ENCODE results near the gene ARHGEF3.

ARHGEF3 gene

DNA sequence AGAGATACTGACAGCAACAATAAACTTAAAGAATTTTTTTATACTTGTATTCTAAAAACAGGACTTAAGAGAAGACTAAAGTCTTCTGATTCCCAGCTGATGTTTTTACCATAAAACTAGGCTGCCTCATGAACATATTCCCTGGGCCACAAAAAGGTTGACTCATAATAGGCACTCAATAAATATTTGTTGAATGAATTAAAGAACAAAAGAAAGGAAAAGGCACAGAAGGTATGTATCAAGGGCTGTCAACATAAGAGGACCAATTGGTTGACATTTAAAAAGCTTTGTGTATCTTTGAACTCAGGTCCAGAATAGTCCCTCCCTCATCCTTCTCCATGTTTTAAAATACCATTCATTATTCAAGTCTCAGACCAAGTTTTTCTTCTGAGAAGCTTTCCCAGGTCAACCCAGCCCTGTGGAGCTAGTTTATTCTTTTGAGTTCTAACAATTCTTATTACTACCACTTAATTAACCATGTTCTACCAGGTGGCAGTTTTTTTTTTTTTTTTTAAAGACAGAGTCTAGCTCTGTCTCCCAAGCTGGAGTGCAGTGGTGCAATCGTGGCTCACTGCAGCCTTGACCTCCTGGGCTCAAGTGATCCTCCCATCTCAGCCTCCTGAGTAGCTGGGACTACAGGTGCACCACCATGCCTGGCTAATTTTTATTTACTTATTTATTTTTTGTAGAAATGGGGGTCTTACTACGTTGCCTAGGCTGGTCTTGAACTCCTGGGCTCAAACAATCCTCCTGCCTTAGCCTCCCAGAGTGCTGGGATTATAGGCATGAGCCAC lies 17.5 kb upstream of the ARHGEF3 start:
- peak; percentile 11 for DNase-seq

DNA sequence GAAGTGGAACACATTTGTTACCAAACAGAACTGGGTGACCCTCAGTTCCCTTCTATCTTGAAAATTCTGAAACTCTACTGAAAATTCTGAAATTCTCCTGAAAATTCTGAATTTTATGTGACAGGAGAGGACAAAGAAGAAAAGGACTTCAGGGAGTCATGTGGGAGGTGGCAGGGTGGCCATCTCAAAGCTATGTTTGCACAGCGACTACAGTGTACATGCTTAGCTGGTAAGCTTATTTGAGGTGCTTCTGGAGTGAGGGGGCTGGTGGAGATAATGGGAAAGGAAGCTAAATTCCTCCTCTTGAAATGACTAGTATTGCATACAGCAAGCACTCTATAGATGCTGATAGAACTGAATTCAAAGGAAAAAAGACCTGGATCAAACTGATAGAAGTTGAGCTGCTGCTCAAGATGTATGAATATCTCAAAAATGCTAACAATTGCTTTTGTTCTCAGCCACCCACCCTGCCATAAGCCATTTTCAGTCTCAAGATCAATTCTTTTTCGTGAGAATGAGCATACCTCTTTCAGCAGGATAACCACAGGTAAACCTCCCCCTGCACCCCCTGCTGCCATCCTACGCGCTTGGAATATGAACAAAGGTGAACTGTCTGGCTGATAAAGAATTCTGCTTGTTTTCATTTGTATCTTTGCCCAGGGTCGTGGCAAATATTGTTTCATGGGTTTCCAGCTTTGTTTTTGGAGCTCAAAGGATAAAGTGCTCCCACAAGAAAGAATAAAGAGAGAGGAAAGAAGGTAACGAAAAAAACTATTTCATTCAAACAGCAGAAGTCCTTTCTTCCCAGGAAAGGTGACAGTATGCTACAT lies 16.6 kb upstream of the ARHGEF3 start:
- DNase-seq: peak; percentile 5

GRCh38 chr3:56817646-56818045 lies 15.9 kb upstream of the ARHGEF3 start:
- no peak for DNase-seq

- no peak for DNase-seq
These were observed 14.3 kb upstream of the ARHGEF3 start for GRCh38 chr3:56816061-56816460.

GRCh38 chr3:56815589-56815988 lies 13.8 kb upstream of the ARHGEF3 start:
- no peak for DNase-seq

DNA sequence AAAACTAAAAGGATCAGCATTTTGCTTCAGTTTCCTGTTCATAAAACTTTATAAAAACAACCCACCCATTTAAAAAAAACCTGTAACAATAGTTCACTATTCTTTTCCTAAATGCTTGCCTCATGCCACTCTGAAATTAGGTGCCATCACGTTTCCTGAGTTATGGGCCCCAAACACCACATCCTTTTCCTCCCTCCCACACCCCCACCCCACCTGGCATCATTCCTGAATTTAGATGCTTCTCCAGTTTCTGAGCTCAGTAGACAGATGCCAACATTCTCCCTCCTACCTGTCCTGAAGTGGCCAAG lies 11.9 kb upstream of the ARHGEF3 start:
- DNase-seq: no peak

DNA sequence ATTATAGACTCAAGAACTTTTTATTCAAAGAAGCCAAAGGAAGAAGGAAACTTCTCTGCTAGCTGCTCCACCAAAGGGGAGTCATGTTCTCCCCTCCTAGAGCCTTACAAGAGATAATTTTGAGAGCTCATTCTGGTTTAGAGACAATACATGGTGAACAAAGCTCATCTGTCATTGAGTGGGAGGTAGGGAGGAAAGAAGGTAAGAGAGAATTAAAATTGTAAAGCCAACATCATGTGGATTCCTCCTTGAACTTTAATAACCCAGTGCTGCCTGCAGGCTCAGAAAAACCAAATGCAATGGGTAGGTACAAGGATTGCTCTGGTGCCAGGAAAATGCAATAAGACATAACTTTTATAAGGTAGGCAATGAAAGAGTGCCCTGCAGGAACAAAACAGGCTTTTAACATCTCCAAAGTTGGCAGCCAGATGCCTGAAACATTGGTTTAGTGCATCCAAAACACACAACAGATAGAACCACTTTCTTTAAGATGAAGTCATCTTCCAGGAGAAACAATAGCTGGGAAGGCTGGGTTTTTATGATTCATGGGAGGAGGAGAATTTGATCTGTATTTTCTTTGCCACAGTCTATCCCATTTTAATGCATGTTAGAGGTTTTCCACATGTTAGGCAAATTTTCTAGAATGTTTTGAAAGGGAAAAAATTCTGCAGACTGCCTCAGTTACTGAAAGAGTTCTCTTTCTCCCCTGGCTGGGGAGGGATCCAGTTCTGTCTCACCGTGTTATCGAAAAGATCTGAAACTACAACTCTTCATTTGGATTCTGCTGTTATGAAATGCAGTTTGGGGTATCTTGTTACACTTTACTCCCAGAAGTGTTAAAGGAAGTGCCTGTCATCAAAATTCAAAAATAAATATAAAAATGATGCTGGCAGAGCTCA lies 11.3 kb upstream of the ARHGEF3 start:
- DNase-seq: no peak

- DNase-seq: no peak
These were observed 9.9 kb upstream of the ARHGEF3 start for GRCh38 chr3:56811546-56812202.

GRCh38 chr3:56810577-56811545 lies 9.1 kb upstream of the ARHGEF3 start:
- peak; percentile 10 for DNase-seq

- DNase-seq: no peak
These were observed 4.7 kb upstream of the ARHGEF3 start for GRCh38 chr3:56806407-56806806.

- no peak for DNase-seq
These were observed 1.0 kb upstream of the ARHGEF3 start for GRCh38 chr3:56802790-56803189.

DNA sequence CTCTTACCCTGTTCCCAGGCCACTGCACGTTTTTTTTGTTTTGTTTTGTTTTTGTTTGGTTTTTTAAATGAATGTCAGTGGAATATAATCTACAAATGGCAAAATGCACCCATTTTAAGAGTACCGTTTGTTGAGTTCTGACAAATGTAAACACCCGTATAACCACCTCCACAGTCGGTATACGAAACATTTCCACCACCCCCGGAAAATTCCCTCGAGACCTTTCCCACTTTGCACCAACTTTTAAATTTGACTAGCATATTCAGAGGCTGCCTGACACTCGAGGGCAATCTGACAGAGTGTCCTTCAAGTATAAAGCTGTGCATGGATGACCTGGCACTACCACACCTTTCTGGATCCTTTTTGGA lies 613 bp upstream of the ARHGEF3 start:
- no peak for DNase-seq

DNA sequence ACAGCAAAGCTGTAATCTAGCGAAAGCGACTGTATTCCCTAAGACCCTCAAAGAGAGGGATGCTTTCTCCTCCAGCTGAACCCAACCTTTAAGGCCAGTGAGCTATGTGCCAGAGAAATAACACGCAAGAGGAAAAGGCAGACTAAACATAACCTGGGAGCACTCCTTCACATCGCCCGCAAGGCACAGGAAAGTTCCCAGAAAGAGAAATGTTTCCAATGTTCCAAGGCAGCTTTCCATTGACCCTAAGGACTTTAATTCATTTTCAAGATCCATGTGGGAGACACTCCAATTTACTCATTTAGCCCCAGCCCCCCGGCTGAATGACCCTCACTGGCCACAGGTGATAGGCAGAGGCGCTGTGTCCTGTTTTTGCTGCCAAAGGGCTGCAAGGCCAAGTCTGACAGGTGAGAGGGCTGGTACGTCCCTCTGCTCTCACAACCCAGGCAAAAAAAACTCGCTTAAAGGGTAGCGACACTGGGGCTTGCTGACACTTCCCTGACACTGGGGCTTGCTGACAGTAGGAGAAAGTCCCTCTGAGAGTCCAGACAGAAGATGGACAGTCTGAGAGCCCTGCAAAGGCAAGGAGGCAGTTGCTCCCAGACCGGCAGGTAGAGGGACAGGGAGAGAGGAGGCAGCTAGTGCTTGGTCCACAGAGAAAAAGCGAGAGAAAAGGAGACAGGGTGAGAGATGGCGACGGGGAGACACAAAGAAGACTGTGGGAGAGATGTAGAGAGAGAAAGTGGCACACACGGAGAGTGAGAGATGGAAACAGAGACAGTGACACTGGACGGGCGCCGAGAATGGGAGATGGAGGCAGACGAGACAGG lies 702 bp downstream of the ARHGEF3 start:
- DNase-seq: peak; percentile 34

DNA sequence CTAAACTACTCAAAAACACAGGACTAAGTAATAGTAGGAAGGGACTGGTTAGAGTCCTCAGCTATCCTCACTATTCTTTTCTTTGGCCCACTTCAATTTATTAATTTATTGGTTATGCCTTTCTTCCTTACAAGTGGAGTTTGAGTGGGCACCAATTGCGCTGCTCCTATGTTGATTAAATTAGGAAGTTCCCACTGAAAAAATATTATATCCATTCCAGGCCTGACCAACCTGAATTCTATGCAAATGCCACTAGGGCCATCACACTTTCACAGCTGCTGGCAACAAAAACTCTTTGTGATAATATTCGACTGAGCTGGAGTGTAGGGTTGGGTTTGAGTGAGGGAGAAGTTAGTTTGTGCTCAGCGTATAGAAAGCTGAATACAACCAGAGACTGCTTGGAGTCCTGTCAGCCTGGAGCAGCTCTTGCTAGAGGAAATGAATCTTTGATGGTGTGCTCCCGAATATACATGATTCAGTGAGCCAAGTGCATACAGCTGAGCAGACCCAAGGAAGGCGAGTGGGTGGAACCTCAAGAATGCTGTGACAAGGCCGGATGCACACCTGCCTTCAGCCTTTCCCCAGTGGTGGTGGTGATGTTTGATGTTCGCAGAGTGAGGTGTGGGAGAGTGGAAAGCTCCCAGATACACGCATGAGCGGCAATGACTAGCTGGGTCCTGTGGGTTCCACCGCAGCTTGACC lies 1.5 kb downstream of the ARHGEF3 start:
- DNase-seq: no peak

DNA sequence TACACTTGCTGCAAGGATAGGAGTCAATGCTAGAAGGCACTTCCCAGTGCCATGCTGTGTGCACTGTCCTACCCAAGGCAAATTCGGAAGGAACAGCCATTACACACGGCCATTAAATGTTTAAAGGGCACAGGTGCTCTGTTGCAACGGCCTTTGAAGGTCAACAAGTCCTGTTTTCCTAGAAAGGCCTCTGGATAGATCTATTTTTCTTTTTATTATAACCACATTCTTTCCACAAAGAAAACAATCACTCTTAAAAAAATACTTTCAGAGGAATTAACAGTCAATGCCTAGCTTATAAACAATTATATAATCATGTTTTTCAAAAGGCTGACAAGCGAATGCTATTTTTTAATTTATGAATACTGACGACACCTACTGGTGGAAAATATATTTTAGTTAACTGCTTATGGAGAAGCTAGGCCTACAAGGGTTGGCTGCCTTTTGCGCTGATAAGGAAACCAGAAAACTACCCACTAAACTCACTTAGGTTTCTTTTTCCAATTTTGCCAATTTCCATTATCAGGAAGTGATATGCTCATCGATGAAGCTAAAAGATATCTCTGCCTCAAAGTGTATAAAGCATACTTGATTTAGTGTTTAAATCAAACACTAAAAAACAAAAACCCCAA lies 2.4 kb downstream of the ARHGEF3 start:
- peak; percentile 69 for DNase-seq

DNA sequence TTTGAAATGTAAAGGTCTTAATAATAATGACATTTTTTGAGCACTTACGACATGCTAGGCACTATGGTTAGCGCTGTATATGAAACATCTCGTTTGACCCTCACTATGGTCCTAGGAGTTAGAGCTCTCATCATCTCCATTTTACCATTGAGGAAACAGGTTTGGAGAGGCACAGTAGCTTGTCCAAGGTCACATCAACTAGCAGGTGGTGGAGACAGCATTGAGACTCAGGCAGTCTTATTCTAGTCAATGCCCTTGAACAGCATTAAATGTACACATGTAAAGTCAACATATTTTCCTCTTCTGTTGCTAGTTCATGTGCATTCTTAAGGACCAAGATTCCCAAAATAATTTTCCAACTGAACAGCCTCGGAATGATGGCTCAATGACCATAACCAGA lies 4.8 kb downstream of the ARHGEF3 start:
- no peak for DNase-seq

DNA sequence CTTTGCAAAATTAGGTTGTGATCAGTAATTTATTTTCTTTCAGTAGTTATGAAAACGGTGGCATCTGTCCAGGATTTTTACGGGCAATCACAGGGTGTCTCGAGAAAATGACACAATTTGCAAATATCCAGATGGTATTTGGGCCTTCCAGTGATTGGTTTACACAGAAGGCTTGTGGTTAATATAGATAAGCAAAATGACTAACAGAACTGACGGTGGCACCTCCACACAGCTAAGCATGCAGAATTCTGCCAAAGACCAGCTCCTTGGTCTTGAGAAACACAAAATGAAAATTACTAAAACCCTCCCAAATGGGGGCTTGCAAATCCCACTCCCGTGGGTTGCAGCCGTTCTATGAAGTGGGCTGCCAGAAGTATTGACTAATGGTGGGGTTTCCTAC lies 5.5 kb downstream of the ARHGEF3 start:
- no peak for DNase-seq

DNA sequence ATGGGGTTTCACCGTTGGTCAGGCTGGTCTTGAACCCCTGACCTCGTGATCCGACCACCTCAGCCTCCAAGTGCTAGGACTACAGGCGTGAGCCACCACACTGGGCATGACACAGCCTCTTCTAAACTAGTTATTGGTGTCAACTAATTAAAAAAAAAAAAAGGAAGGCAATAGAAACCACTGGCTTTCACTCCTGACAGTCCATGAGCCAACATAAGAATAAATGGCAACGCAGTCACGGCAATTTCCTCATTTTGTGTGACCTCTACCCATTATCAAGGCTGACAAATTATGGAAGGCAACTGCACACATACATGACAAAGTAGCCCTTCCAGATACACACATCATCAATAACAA lies 5.9 kb downstream of the ARHGEF3 start:
- DNase-seq: no peak

DNA sequence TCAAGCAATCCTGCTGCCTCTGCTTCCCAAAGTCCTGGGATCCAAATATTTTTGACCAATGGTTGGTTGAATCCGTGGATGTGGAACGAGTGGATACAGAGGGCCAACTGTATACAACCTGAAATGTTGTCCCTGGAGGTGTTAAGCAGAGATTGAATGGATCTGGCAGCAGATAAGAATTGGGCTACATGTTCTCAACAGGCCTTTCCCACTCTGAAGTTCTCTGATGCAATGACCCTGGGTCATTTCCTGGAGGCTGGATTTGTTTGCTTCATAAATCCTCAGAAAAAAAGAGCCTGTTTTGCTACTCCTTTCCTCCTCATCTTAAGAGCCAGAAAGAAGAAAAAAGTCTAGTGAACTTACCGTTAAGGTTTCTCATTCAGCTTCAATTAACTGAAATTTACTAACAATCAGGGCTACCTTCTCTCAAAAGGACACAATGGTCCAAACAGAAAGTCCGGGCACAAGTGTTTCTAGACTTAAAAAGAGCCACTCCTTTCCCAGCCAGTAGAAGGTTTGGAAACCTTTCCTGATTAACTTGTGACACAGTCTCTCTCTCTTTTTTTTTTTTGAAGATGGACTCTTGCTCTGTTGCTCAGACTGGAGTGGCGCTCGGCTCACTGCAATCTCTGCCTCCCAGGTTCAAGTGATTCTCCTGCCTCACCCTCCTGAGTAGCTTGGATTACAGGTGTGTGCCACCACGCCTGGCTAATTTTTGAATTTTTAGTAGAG lies 6.5 kb downstream of the ARHGEF3 start:
- DNase-seq: no peak

Data from NCI-H345 (cell line).